Effector memory CD8-positive, alpha-beta T cell (primary cell): ENCODE measurements around the gene FHL5.
"Not testable (repeated sequence)": the region's sequence is repeated elsewhere in the genome, so short reads cannot be mapped to it uniquely, and the experiment has no call there.

ENCODE experiments used
- ATAC-seq: fragments of 150-1000 bp; cut with Tn5 transposase; replicated peaks from 2 replicates; pipeline ENCODE4 v1.10.0; 2021; ENCODE audit warnings: mild to moderate bottlenecking, moderate library complexity
- DNase-seq, 3 experiments: peaks; one replicate each; pipeline ENCODE4 v3.0.0; 2021
- H3K27ac Mint-ChIP-seq, 2 donors: one replicate each; pipeline ENCODE4 v1.8.0; 2022; ENCODE audit warnings: mild to moderate bottlenecking in 2 of 2, mixed read lengths in 2 of 2, moderate library complexity in 2 of 2
- H3K27me3 Mint-ChIP-seq, 2 donors: one replicate each; pipeline ENCODE4 v1.8.0; 2022; ENCODE audit warnings: mixed read lengths in 2 of 2
- H3K36me3 Mint-ChIP-seq: one replicate; pipeline ENCODE4 v1.8.0; 2022; ENCODE audit warnings: mild to moderate bottlenecking, moderate library complexity, mixed read lengths; ENCODE audit not compliant: insufficient read depth
- H3K4me1 Mint-ChIP-seq, 2 donors: one replicate each; pipeline ENCODE4 v1.8.0; 2022; ENCODE audit warnings: low read depth in 2 of 2, mixed read lengths in 2 of 2
- H3K4me3 Mint-ChIP-seq, 2 donors: one replicate each; pipeline ENCODE4 v1.8.0; 2022; ENCODE audit warnings: mild to moderate bottlenecking in 2 of 2, mixed read lengths in 2 of 2, moderate library complexity in 2 of 2
- H3K9me3 Mint-ChIP-seq, 2 donors: one replicate each; pipeline ENCODE4 v1.8.0; 2022; ENCODE audit warnings: mixed read lengths in 2 of 2

The FHL5 gene

GRCh38 chr6:96624957-96625356 lies 62.0 kb downstream of the FHL5 start:
- peaks cover 0 to 4% of the 10 kb centered on the region in 2 donors for H3K4me1 Mint-ChIP-seq
- peaks cover 0 to 22% of the 10 kb centered on the region in 2 donors for H3K27me3 Mint-ChIP-seq
- H3K36me3 Mint-ChIP-seq = no peaks in the 10 kb centered on the region
- ATAC-seq = no peak
- H3K9me3 Mint-ChIP-seq = no peaks in the 10 kb centered on the region
- no peak overlapping the region for H3K4me3 Mint-ChIP-seq
- no peak overlapping the region for H3K27ac Mint-ChIP-seq
- no peak for DNase-seq

- DNase-seq (no peak), ATAC-seq (no peak)
- Mint-ChIP-seq H3K9me3 (no peaks in the 10 kb centered on the region), H3K4me1 (peaks cover 0 to 4% of the 10 kb centered on the region in 2 donors), H3K36me3 (no peaks in the 10 kb centered on the region), H3K27ac (no peak overlapping the region), H3K4me3 (no peak overlapping the region), H3K27me3 (peaks cover 0 to 24% of the 10 kb centered on the region in 2 donors)
Observed at GRCh38 chr6:96626759-96627364, 63.9 kb downstream of the FHL5 start.

- no peak for ATAC-seq
- Mint-ChIP-seq H3K4me1 (no peaks in the 10 kb centered on the region), H3K4me3 (no peak overlapping the region), H3K27me3 (peaks cover 17 to 25% of the 10 kb centered on the region in 2 donors), H3K27ac (no peak overlapping the region), H3K36me3 (no peaks in the 10 kb centered on the region), H3K9me3 (no peaks in the 10 kb centered on the region)
- DNase-seq = no peak
Observed at GRCh38 chr6:96631248-96631647, 68.3 kb downstream of the FHL5 start.

- ATAC-seq, H3K4me3 Mint-ChIP-seq, DNase-seq, H3K4me1 Mint-ChIP-seq, H3K36me3 Mint-ChIP-seq, H3K9me3 Mint-ChIP-seq, H3K27ac Mint-ChIP-seq: not testable (repeated sequence)
- H3K27me3 Mint-ChIP-seq = peaks cover 42 to 56% of the 10 kb centered on the region in 2 donors
Observed at GRCh38 chr6:96637979-96638378, 75.1 kb downstream of the FHL5 start.

GRCh38 chr6:96645106-96645505 lies 82.2 kb downstream of the FHL5 start:
- Mint-ChIP-seq H3K9me3 (no peaks in the 10 kb centered on the region), H3K4me1 (no peaks in the 10 kb centered on the region), H3K27ac (no peak overlapping the region), H3K36me3 (no peaks in the 10 kb centered on the region), H3K27me3 (peaks cover 26 to 33% of the 10 kb centered on the region in 2 donors), H3K4me3 (no peak overlapping the region)
- no peak for ATAC-seq
- DNase-seq = no peak

GRCh38 chr6:96649926-96650325 lies 87.0 kb downstream of the FHL5 start:
- Mint-ChIP-seq H3K27me3 (peaks cover 32 to 46% of the 10 kb centered on the region in 2 donors), H3K36me3 (no peaks in the 10 kb centered on the region), H3K27ac (no peak overlapping the region), H3K9me3 (no peaks in the 10 kb centered on the region), H3K4me1 (peaks cover 0 to 3% of the 10 kb centered on the region in 2 donors), H3K4me3 (no peak overlapping the region)
- no peak for DNase-seq
- no peak for ATAC-seq

- H3K27ac Mint-ChIP-seq = no peak overlapping the region
- DNase-seq (no peak), ATAC-seq (no peak)
- H3K36me3 Mint-ChIP-seq = no peaks in the 10 kb centered on the region
- H3K9me3 Mint-ChIP-seq = no peaks in the 10 kb centered on the region
- peaks cover 0 to 3% of the 10 kb centered on the region in 2 donors for H3K4me1 Mint-ChIP-seq
- H3K27me3 Mint-ChIP-seq = peaks cover 27 to 34% of the 10 kb centered on the region in 2 donors
- H3K4me3 Mint-ChIP-seq = no peak overlapping the region
Observed at GRCh38 chr6:96651816-96652215, 88.9 kb downstream of the FHL5 start.

- Mint-ChIP-seq H3K4me1 (peaks cover 0 to 3% of the 10 kb centered on the region in 2 donors), H3K9me3 (no peaks in the 10 kb centered on the region), H3K4me3 (no peak overlapping the region), H3K27ac (no peak overlapping the region), H3K36me3 (no peaks in the 10 kb centered on the region), H3K27me3 (peaks cover 34 to 40% of the 10 kb centered on the region in 2 donors)
- ATAC-seq (no peak), DNase-seq (no peak)
Observed at GRCh38 chr6:96652552-96652951, 89.6 kb downstream of the FHL5 start.

- DNase-seq (no peak), ATAC-seq (no peak)
- peaks cover 38 to 47% of the 10 kb centered on the region in 2 donors for H3K27me3 Mint-ChIP-seq
- H3K4me3 Mint-ChIP-seq = no peak overlapping the region
- H3K27ac Mint-ChIP-seq = no peak overlapping the region
- H3K4me1 Mint-ChIP-seq = peaks cover 0 to 3% of the 10 kb centered on the region in 2 donors
- H3K36me3 Mint-ChIP-seq = no peaks in the 10 kb centered on the region
- H3K9me3 Mint-ChIP-seq = no peaks in the 10 kb centered on the region
Observed at GRCh38 chr6:96653181-96653580, 90.3 kb downstream of the FHL5 start.

- ATAC-seq = no peak
Observed at GRCh38 chr6:96656567-96656966, 93.6 kb downstream of the FHL5 start.

GRCh38 chr6:96657344-96657743 lies 94.4 kb downstream of the FHL5 start:
- no peak for DNase-seq
- no peak overlapping the region for H3K4me3 Mint-ChIP-seq
- no peaks in the 10 kb centered on the region for H3K4me1 Mint-ChIP-seq
- H3K27me3 Mint-ChIP-seq = peaks cover 28 to 43% of the 10 kb centered on the region in 2 donors
- H3K9me3 Mint-ChIP-seq = no peaks in the 10 kb centered on the region
- ATAC-seq = no peak
- no peaks in the 10 kb centered on the region for H3K36me3 Mint-ChIP-seq
- H3K27ac Mint-ChIP-seq = no peak overlapping the region

More at GRCh38 chr6:96656567-96656966, 93.6 kb downstream of the FHL5 start:
- H3K4me1 Mint-ChIP-seq = peaks cover 0 to 3% of the 10 kb centered on the region in 2 donors
- no peak overlapping the region for H3K4me3 Mint-ChIP-seq
- H3K27ac Mint-ChIP-seq = no peak overlapping the region
- H3K36me3 Mint-ChIP-seq = no peaks in the 10 kb centered on the region
- peaks cover 34 to 49% of the 10 kb centered on the region in 2 donors for H3K27me3 Mint-ChIP-seq
- H3K9me3 Mint-ChIP-seq = no peaks in the 10 kb centered on the region
- DNase-seq = no peak

- no peaks in the 10 kb centered on the region for H3K4me1 Mint-ChIP-seq
- no peaks in the 10 kb centered on the region for H3K9me3 Mint-ChIP-seq
- no peak overlapping the region for H3K4me3 Mint-ChIP-seq
- H3K27me3 Mint-ChIP-seq = peaks cover 28 to 33% of the 10 kb centered on the region in 2 donors
- DNase-seq (no peak), ATAC-seq (no peak)
- H3K27ac Mint-ChIP-seq = no peak overlapping the region
- no peaks in the 10 kb centered on the region for H3K36me3 Mint-ChIP-seq
Observed at GRCh38 chr6:96659084-96659845, 96.3 kb downstream of the FHL5 start.
